ENCODE results near the gene OTOF.

The OTOF gene

DNA sequence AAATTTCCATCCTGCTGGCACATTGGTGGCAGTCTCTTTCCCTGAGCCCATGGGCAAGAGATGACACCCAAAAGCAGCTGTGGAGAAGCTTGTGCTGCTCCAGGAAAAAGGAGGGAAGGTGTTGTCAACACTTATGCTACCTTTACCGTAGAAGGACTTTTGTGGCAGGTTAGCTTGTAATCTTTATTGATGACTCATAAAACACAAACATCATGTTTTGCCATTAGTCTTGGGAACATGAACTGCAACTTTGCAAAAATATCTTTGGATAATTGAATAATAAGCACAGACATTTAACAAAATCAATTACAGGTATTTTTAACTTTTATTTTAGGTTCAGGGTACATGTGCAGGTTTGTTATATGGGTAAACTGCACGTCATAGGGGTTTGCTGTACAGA lies 42.8 kb downstream of the OTOF start:
- H2AFZ ChIP-seq (ENCODE audit: low read depth, low read length), result no peak overlapping the region
- no peaks in the 10 kb centered on the region for H3K9me3 ChIP-seq (ENCODE audit: low read length)
- H3K36me3 ChIP-seq (ENCODE audit: insufficient read depth, low read length), result no peaks in the 10 kb centered on the region
- H3K4me1 ChIP-seq (ENCODE audit: insufficient read depth, low read length), result peaks cover 11% of the 10 kb centered on the region
- H3K27me3 ChIP-seq (ENCODE audit: insufficient read depth, low read length), result no peaks in the 10 kb centered on the region
- no peak overlapping the region for H3K4me3 ChIP-seq (ENCODE audit: low read length)

DNA sequence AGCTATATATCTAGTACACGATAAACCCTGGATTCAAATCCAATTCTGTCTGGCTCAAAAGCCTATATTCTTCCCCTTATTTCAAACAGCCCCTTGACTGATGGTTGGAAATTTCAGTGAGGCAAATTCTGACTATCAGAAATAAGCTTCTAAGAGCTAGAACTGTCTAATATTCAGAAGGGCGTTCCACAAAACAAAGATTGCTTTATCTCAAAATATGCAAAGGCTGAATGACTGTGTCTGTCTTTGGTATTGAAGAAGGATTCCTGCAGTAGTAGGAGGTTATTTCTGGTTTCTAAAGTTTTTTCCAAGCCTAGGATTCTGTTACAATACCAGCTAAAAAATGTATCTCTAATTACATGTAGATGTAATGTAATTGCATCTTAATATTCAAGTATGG lies 45.1 kb downstream of the OTOF start:
- Histone ChIP-seq H3K36me3 (ENCODE audit: insufficient read depth, low read length) (no peaks in the 10 kb centered on the region), H3K4me3 (ENCODE audit: low read length) (no peak overlapping the region), H3K4me1 (ENCODE audit: insufficient read depth, low read length) (peaks cover 9% of the 10 kb centered on the region), H2AFZ (ENCODE audit: low read depth, low read length) (peak overlapping the region; percentile 17), H3K9me3 (ENCODE audit: low read length) (no peaks in the 10 kb centered on the region), H3K27me3 (ENCODE audit: insufficient read depth, low read length) (no peaks in the 10 kb centered on the region)

DNA sequence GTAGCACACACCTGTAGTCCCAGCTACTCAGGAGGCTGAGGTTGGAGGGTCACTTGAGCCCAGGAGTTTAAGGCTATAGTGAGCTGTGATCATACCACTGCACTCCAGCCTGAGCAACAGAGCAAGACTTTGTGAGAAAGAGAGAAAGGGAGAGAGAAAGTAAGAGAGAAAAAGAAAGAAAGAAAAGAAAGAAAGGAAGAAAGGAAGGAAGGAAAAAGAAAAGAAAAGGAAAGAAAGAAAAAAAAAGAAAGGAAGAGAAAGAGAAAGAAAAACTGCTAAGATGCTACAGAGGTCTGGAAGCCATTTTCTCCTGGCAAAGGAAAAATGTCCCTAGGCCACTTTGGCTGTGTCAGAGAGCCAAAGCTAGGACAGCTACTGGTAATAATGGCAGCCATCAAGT lies 45.6 kb downstream of the OTOF start:
- H3K36me3 ChIP-seq (ENCODE audit: insufficient read depth, low read length), result no peaks in the 10 kb centered on the region
- no peak overlapping the region for H2AFZ ChIP-seq (ENCODE audit: low read depth, low read length)

DNA sequence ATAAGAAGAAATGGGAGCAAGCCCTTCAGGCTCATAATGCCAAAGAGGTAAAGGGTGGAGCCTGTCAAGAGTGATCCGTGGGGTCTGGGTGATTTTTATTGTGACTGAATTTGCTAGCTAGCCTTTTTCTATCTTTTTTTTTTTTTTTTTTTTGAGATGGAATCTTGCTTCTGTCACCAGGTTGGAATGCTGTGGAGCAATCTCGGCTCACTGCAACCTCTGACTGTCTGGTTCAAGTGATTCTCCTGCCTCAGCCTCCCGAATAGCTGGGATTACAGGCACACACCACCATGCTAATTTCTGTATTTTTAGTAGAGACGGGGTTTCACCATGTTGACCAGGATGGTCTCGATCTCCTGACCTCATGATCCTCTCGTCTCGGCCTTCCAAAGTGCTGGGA lies 47.1 kb downstream of the OTOF start:
- Histone ChIP-seq H3K4me1 (ENCODE audit: insufficient read depth, low read length) (peaks cover 9% of the 10 kb centered on the region), H3K27me3 (ENCODE audit: insufficient read depth, low read length) (no peaks in the 10 kb centered on the region), H3K4me3 (ENCODE audit: low read length) (no peak overlapping the region), H3K36me3 (ENCODE audit: insufficient read depth, low read length) (no peaks in the 10 kb centered on the region), H2AFZ (ENCODE audit: low read depth, low read length) (no peak overlapping the region), H3K9me3 (ENCODE audit: low read length) (no peaks in the 10 kb centered on the region)

More for the DNA sequence above, 45.6 kb downstream of the OTOF start:
- Histone ChIP-seq H3K4me1 (ENCODE audit: insufficient read depth, low read length) (peaks cover 9% of the 10 kb centered on the region), H3K27me3 (ENCODE audit: insufficient read depth, low read length) (no peaks in the 10 kb centered on the region), H3K9me3 (ENCODE audit: low read length) (no peaks in the 10 kb centered on the region), H3K4me3 (ENCODE audit: low read length) (no peak overlapping the region)

DNA sequence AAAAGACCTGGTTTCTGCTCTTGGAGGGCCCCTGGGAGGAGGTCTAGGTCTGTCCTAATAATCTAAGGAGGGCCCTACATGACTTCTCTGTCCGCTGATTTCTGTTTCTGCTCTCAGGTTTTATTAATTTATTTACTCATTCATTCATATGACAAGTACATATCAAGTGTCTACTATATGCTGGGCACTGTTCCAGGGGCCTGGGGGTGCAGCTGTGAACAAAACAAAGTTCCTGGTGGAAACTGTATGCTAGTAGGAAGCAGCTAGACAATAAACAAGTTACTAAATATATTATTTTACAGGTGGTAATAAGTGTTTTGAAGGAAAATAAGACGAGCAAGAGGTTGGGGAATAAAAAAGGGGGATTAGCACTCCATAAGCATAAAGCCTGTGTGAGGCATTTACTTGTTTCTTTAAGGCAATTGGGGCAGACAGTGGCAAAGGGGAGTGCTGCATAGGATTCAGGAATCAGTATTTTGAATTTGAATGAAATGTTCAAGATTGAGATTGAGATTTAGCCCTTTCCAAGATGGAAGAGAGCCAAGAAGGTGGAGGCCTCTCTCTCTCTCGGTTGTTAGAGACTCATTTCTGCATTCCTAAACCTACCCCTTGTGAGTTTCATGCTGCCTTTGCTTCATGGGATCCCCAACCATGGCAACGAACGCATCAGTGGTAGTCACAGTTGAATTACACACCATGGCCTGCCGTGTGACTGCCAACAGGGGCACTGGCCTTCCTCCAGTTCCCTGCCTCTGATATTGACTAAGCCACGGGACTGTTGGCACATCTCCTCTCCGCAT lies 47.9 kb downstream of the OTOF start:
- Histone ChIP-seq H3K36me3 (ENCODE audit: insufficient read depth, low read length) (no peaks in the 10 kb centered on the region), H3K4me1 (ENCODE audit: insufficient read depth, low read length) (peaks cover 9% of the 10 kb centered on the region), H3K27me3 (ENCODE audit: insufficient read depth, low read length) (no peaks in the 10 kb centered on the region), H2AFZ (ENCODE audit: low read depth, low read length) (no peak overlapping the region), H3K9me3 (ENCODE audit: low read length) (no peaks in the 10 kb centered on the region), H3K4me3 (ENCODE audit: low read length) (no peak overlapping the region)

DNA sequence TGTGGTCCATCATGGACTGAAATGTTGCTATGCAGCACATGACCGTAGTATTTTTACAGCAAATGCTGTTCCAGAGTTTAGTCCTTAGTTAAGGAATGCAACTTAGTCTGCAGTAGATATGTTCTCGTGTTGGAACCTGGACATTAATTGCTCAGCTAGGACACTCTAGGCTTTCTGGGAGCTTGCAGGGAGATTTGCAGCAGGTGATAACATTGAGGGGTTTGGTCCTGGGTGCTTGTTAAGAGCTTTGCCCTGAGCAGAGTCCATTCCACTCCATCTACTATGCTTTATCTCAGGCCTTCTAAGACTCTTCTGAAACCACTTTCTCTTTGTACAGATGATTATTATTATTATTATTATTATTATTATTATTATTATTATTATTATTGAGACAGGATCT lies 49.1 kb downstream of the OTOF start:
- Histone ChIP-seq H3K9me3 (ENCODE audit: low read length) (no peaks in the 10 kb centered on the region), H3K4me3 (ENCODE audit: low read length) (no peak overlapping the region), H3K4me1 (ENCODE audit: insufficient read depth, low read length) (peaks cover 9% of the 10 kb centered on the region), H2AFZ (ENCODE audit: low read depth, low read length) (no peak overlapping the region), H3K27me3 (ENCODE audit: insufficient read depth, low read length) (no peaks in the 10 kb centered on the region), H3K36me3 (ENCODE audit: insufficient read depth, low read length) (no peaks in the 10 kb centered on the region)

DNA sequence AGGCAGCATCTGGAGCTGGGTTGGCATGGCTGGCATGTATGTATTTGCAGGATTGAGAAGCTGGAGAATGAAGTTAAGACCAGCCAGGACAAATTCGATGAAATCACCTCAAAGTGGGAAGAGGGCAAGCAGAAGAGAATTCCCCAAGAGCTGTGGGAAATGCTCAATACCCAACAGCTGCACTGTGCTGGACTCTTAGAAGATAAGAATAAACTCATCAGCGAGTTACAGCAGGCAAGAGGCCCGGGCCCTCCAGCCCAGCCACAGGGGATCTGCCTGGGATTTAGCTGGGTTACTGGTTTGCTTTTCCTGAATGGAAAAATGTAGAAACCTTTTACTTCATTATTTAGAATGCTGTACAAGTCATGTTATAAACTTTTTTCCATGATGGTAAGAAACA lies 53.7 kb downstream of the OTOF start:
- Histone ChIP-seq H2AFZ (ENCODE audit: low read depth, low read length) (no peak overlapping the region), H3K4me3 (ENCODE audit: low read length) (no peak overlapping the region), H3K36me3 (ENCODE audit: insufficient read depth, low read length) (no peaks in the 10 kb centered on the region), H3K27me3 (ENCODE audit: insufficient read depth, low read length) (no peaks in the 10 kb centered on the region), H3K4me1 (ENCODE audit: insufficient read depth, low read length) (peaks cover 6% of the 10 kb centered on the region), H3K9me3 (ENCODE audit: low read length) (no peaks in the 10 kb centered on the region)

DNA sequence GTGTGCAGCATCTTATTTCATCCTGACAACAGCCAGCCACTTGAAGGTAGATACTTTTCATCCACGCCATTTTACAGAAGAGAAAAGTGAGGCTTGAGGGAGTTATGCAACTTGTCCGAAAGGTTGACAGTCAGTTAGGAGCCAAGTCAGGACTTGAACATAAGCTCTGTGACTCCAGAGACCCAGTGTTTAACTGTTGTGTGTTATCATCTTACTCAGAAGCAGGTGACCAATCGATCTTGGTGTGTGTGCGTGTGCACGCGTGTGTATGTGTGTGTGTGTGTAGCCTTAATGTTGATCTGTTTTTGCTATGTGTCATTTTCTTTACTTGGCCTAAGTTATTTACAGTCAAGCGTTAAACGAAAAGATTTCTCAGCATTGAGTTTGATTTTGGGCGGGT lies 54.2 kb downstream of the OTOF start:
- Histone ChIP-seq H2AFZ (ENCODE audit: low read depth, low read length) (no peak overlapping the region), H3K36me3 (ENCODE audit: insufficient read depth, low read length) (no peaks in the 10 kb centered on the region), H3K27me3 (ENCODE audit: insufficient read depth, low read length) (no peaks in the 10 kb centered on the region), H3K4me1 (ENCODE audit: insufficient read depth, low read length) (peaks cover 6% of the 10 kb centered on the region), H3K9me3 (ENCODE audit: low read length) (no peaks in the 10 kb centered on the region), H3K4me3 (ENCODE audit: low read length) (no peak overlapping the region)

DNA sequence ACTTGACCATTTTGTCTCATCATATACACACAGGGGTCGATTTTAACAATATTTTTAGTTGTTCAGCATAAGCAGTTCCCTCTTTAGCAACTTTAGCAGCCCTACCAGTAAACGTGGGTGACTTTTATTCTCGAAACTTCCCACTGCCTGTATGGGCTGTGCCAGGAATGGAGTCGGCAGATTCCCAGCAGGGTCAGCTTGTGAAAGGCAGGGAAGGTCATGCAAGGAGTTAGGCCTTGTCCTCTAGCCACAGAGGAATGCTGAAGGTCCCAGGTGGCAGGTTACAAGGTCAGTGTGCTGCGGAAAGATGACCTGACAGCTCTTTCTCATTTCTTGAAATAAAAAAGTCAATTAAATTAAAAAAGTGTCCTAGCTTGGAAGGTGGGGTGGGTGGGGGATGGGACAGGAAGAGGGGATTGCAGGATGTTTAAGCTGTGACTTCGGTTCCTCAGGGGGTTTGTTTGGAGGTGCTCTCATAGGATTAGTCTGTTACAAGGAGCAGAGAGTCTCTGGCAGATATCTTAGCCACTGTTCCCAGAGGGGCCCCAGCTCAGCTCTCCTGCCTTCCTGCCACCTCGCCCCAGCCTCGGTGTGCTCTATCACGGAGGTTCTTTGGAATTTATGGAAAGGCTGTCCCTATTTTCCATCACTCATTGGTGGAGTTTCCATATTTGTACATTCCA lies 54.8 kb downstream of the OTOF start:
- Histone ChIP-seq H3K4me1 (ENCODE audit: insufficient read depth, low read length) (peaks cover 6% of the 10 kb centered on the region), H3K36me3 (ENCODE audit: insufficient read depth, low read length) (no peaks in the 10 kb centered on the region)

DNA sequence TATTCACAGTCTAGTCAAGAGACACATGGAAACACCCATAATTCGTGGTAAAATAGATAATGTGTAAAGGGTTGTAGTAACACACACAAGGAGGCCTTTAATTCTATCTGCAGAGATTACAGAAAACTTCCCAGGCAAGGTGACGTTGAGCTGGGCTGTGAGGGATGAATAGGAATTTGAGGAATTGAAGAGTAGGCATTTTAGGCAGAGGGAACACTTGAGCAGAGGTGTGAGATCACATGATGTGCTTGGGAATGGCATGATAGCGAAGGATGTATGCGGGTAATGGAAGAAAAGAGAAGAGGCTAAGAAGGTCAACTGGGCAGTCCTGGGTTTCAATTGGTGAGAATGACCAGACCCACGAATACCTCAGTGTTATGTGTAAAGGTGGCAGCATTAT lies 56.0 kb downstream of the OTOF start:
- no peaks in the 10 kb centered on the region for H3K27me3 ChIP-seq (ENCODE audit: insufficient read depth, low read length)
- no peaks in the 10 kb centered on the region for H3K36me3 ChIP-seq (ENCODE audit: insufficient read depth, low read length)
- no peak overlapping the region for H3K4me3 ChIP-seq (ENCODE audit: low read length)
- no peaks in the 10 kb centered on the region for H3K9me3 ChIP-seq (ENCODE audit: low read length)
- peaks cover 6% of the 10 kb centered on the region for H3K4me1 ChIP-seq (ENCODE audit: insufficient read depth, low read length)
- H2AFZ ChIP-seq (ENCODE audit: low read depth, low read length), result no peak overlapping the region

More for the DNA sequence above, 54.8 kb downstream of the OTOF start:
- no peaks in the 10 kb centered on the region for H3K9me3 ChIP-seq (ENCODE audit: low read length)
- no peak overlapping the region for H2AFZ ChIP-seq (ENCODE audit: low read depth, low read length)
- H3K4me3 ChIP-seq (ENCODE audit: low read length), result no peak overlapping the region
- H3K27me3 ChIP-seq (ENCODE audit: insufficient read depth, low read length), result no peaks in the 10 kb centered on the region

DNA sequence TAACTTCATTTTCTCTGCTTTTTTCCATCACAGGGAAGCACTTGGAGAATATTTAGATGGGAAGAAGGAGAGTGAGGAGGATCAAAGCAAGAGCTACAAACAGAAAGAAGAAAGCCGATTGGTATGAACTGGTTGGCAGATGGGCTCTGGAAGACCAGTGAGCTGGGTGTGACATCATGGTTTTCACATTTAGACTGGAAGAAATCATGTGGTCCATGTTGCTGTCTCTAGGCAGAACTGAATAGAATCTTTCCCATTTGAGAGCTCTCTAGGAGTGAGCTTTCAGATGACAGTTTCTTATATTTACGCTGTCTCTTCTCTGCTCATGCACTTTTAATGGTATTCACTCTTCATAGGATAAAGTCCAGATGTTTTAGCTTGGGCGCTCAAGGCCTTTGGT lies 63.6 kb downstream of the OTOF start:
- H3K4me1 ChIP-seq (ENCODE audit: insufficient read depth, low read length), result no peaks in the 10 kb centered on the region
- no peaks in the 10 kb centered on the region for H3K27me3 ChIP-seq (ENCODE audit: insufficient read depth, low read length)
- no peaks in the 10 kb centered on the region for H3K9me3 ChIP-seq (ENCODE audit: low read length)
- H3K36me3 ChIP-seq (ENCODE audit: insufficient read depth, low read length), result no peaks in the 10 kb centered on the region
- H2AFZ ChIP-seq (ENCODE audit: low read depth, low read length), result no peak overlapping the region
- H3K4me3 ChIP-seq (ENCODE audit: low read length), result no peak overlapping the region

DNA sequence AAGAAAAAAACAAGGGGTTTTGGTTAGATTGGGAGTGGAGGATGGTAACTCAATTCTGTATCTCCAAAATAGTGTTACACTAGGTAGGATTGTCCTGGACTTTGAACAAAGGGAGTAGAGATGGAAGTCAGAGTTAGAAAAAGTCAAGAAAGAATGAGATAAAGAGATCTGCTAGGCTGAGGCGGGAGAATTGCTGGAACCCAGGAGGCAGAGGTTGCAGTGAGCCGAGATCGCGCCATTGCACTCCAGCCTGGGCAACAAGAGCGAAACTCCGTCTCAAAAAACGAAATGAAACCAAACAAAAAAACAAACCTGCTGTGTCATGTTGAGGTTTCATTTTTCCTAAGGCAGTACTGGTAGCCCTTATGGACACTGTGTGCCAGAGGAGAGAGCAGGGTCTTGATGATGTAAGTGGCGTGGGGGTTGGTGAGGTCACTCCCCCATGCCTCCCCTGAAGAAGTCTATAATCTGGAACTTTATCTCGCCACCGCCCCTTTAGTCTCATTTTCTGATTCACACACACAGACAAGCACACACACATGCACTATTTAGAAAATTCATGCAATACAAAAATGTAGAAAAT lies 65.7 kb downstream of the OTOF start:
- Histone ChIP-seq H3K27me3 (ENCODE audit: insufficient read depth, low read length) (no peaks in the 10 kb centered on the region), H3K36me3 (ENCODE audit: insufficient read depth, low read length) (no peaks in the 10 kb centered on the region), H3K4me3 (ENCODE audit: low read length) (no peak overlapping the region), H3K9me3 (ENCODE audit: low read length) (no peaks in the 10 kb centered on the region), H3K4me1 (ENCODE audit: insufficient read depth, low read length) (no peaks in the 10 kb centered on the region), H2AFZ (ENCODE audit: low read depth, low read length) (no peak overlapping the region)

DNA sequence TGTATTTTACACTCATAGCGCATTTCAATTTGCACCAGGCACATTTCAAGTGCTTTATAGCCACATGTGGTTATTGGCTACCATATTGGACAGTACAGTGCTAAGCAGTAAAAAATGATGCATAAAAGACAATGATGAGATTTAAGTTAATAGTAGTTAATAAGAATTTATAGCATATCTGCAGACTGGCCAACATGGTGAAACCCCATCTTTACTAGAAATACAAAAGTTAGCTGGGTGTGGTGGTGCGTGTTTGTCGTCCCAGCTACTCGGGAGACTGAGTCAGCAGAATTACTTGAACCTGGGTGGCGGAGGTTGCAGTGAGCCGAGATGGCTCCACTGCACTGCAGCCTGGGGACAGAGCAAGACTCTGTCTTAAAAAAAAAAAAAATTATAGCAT lies 66.5 kb downstream of the OTOF start:
- no peak overlapping the region for H3K4me3 ChIP-seq (ENCODE audit: low read length)
- H3K9me3 ChIP-seq (ENCODE audit: low read length), result no peaks in the 10 kb centered on the region
- no peaks in the 10 kb centered on the region for H3K36me3 ChIP-seq (ENCODE audit: insufficient read depth, low read length)
- no peaks in the 10 kb centered on the region for H3K4me1 ChIP-seq (ENCODE audit: insufficient read depth, low read length)
- no peaks in the 10 kb centered on the region for H3K27me3 ChIP-seq (ENCODE audit: insufficient read depth, low read length)
- H2AFZ ChIP-seq (ENCODE audit: low read depth, low read length), result no peak overlapping the region

All from neuron (in vitro differentiated cells).